ENCODE measurements around the gene TLNRD1.
"Not testable (repeated sequence)": the region's sequence is repeated elsewhere in the genome, so short reads cannot be mapped to it uniquely, and the experiment has no call there.

TLNRD1 gene

GRCh38 chr15:81000624-81001151 lies at the start of gene TLNRD1:
TLNRD1 (plus strand) TSS chr15:81000923; CDS start chr15:81002272, 1,349 bp downstream.
- peak; percentile 87 to 90 for DNase-seq

- DNase-seq: no peak
These were observed 48.8 kb upstream of the TLNRD1 start for GRCh38 chr15:80951941-80952340.

- no peak for DNase-seq
These were observed 47.4 kb upstream of the TLNRD1 start for GRCh38 chr15:80953001-80953952.

- no peak for DNase-seq
These were observed 46.6 kb upstream of the TLNRD1 start for GRCh38 chr15:80953953-80954778.

- DNase-seq: peak; percentile 70 to 77
These were observed 44.9 kb upstream of the TLNRD1 start for GRCh38 chr15:80955571-80956452.

- DNase-seq: no peak
These were observed 43.2 kb upstream of the TLNRD1 start for GRCh38 chr15:80957556-80957955.

- no peak for DNase-seq
These were observed 42.7 kb upstream of the TLNRD1 start for GRCh38 chr15:80957976-80958375.

GRCh38 chr15:80958818-80959495 lies 41.8 kb upstream of the TLNRD1 start:
- no peak for DNase-seq

- DNase-seq: not testable (repeated sequence)
These were observed 35.3 kb upstream of the TLNRD1 start for GRCh38 chr15:80965454-80965853.

GRCh38 chr15:80966431-80967197 lies 34.1 kb upstream of the TLNRD1 start:
- DNase-seq: no peak

- DNase-seq: no peak
These were observed 33.3 kb upstream of the TLNRD1 start for GRCh38 chr15:80967451-80967850.

- DNase-seq: no peak
These were observed 32.7 kb upstream of the TLNRD1 start for GRCh38 chr15:80967991-80968510.

GRCh38 chr15:80969316-80969715 lies 31.4 kb upstream of the TLNRD1 start:
- DNase-seq: no peak

GRCh38 chr15:80970018-80970657 lies 30.6 kb upstream of the TLNRD1 start:
- DNase-seq: peak; percentile 63 to 70

- no peak for DNase-seq
These were observed 30.1 kb upstream of the TLNRD1 start for GRCh38 chr15:80970658-80971057.

GRCh38 chr15:80971143-80971542 lies 29.6 kb upstream of the TLNRD1 start:
- no peak for DNase-seq

- no peak for DNase-seq
These were observed 28.4 kb upstream of the TLNRD1 start for GRCh38 chr15:80972276-80972675.

GRCh38 chr15:80974914-80975313 lies 25.8 kb upstream of the TLNRD1 start:
- no peak for DNase-seq

- DNase-seq: no peak
These were observed 23.9 kb upstream of the TLNRD1 start for GRCh38 chr15:80976851-80977250.

- DNase-seq: peak; percentile 63
These were observed 23.1 kb upstream of the TLNRD1 start for GRCh38 chr15:80977627-80978036.

All from activated T-cell treated with anti-CD3 and anti-CD28 coated beads, Interleukin-2, amount 50 U/mL, for 48 hours (primary cell).